ENCODE data around the gene PSMG4. TPM values are rescaled to one million over a fixed set of nuclear protein-coding genes. Genes with fewer than 3 reads are reported as not detected.
A peak's percentile ranks its signal among the peaks of the same experiment; 100 is the strongest.

PSMG4 gene
- polyA plus RNA-seq, 6 donors from 2014 or later, result 37.9 to 63.0 (median 51.5) TPM

DNA sequence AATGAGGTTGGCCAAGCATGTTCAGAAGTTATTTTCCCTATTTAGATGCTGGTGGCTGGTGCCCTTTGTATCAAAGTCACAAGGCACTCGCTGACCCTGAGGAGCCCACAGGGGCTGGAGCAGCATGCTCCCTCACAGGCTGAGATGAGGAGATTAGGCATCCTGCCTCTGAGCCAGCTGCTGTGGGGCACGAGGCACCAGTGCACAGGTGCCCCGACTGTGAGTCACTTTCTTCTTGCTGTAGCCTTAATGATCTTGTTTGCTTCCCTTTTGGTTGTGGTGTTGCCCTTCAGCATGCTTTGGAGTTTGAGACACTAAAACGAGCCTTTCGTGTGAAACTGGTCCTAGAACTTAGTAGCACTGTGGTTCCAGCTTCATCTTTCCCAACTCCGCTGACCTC, 4.3 kb downstream of the PSMG4 start:
- H3K27me3 Mint-ChIP-seq, result no peaks in the 10 kb centered on the region
- ATAC-seq (ENCODE audit: low read depth in 2 of 2), result no peak
- peaks cover 0 to 6% of the 10 kb centered on the region in 2 donors for H3K36me3 Mint-ChIP-seq
- H3K4me3 Mint-ChIP-seq, result peak overlapping the region in 3 of 8 donors; percentile 9 to 51 (median 21)
- no peak overlapping the region for H3K27ac Mint-ChIP-seq
- peaks cover 45 to 47% (median 47%) of the 10 kb centered on the region in 3 donors for H3K4me1 Mint-ChIP-seq
- DNase-seq, result no peak
- H3K9me3 Mint-ChIP-seq, result no peaks in the 10 kb centered on the region

DNA sequence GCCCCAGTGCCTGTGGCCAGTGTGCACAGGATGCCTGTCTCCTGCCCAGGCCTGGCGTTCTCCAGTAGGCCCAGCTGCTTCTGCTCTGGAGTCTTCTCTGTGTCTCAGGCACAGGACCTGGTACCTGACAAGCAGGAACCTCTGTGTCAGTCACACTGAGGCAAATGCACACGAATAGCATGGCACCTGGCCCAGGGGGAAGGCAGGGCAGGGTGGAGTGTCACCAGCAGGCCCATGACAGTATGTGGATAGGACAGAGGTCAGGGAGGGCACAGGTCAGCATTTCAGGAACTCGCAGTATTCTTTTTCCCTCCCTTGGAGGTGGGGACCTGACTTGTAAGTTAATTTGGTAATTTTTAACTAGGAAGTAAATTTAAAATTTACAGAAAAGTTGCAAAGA, 5.6 kb downstream of the PSMG4 start:
- no peaks in the 10 kb centered on the region for H3K9me3 Mint-ChIP-seq
- peaks cover 5 to 6% of the 10 kb centered on the region in 2 donors for H3K36me3 Mint-ChIP-seq
- H3K27ac Mint-ChIP-seq, result no peak overlapping the region
- H3K4me3 Mint-ChIP-seq, result peak overlapping the region in 1 of 8 donors; percentile 64
- DNase-seq, result no peak
- peaks cover 43 to 47% (median 46%) of the 10 kb centered on the region in 3 donors for H3K4me1 Mint-ChIP-seq
- no peaks in the 10 kb centered on the region for H3K27me3 Mint-ChIP-seq
- no peak for ATAC-seq (ENCODE audit: low read depth in 2 of 2)

DNA sequence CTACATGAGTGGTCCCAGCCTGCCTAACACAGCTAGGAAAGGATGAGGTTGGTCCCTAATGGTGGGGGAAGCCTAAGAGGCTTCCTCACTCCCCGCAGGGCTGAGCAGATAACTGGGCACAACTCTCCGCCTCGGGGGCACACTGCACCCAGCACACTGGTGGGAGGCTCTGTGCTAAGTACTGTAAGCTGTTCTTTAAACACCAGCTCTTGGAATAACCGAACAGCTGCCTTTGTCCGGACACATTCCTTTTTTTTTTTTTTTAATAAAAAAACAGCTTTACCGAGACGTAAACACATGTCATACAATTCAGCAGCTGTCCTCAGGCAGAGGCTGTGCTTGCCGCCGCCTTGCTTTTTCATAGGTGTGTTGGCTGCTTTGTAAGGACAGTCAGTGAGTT, 6.9 kb downstream of the PSMG4 start:
- peaks cover 33 to 45% (median 36%) of the 10 kb centered on the region in 3 donors for H3K4me1 Mint-ChIP-seq
- H3K36me3 Mint-ChIP-seq, result peaks cover 6 to 12% of the 10 kb centered on the region in 2 donors
- no peak overlapping the region for H3K27ac Mint-ChIP-seq
- ATAC-seq (ENCODE audit: low read depth in 2 of 2), result no peak
- DNase-seq, result no peak
- H3K4me3 Mint-ChIP-seq, result no peak overlapping the region
- no peaks in the 10 kb centered on the region for H3K27me3 Mint-ChIP-seq
- no peaks in the 10 kb centered on the region for H3K9me3 Mint-ChIP-seq

DNA sequence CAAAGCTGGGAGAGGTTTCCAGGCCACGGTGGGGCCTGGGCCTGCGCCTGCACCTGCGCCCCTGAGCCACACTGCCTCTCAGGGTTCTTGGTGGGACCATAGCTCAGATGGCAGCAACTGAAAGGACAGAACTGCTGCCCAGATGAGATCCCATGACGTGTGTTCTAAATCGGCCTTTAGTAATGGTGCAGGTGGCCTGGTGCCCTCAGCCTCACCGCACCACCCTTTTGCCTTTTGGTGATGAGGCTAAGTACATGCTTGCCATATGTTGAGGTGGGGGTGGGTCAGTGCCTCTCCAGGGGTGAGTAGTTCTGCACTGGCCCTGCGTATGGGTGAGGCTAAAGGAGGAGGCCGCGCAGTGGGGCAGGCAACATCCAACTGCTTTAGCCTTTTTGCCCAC, 7.4 kb downstream of the PSMG4 start:
- H3K27me3 Mint-ChIP-seq, result no peaks in the 10 kb centered on the region
- H3K36me3 Mint-ChIP-seq, result peaks cover 6 to 12% of the 10 kb centered on the region in 2 donors
- H3K9me3 Mint-ChIP-seq, result no peaks in the 10 kb centered on the region
- H3K27ac Mint-ChIP-seq, result no peak overlapping the region
- ATAC-seq (ENCODE audit: low read depth in 2 of 2), result no peak
- DNase-seq, result no peak
- H3K4me1 Mint-ChIP-seq, result peaks cover 28 to 40% (median 36%) of the 10 kb centered on the region in 3 donors
- H3K4me3 Mint-ChIP-seq, result no peak overlapping the region

DNA sequence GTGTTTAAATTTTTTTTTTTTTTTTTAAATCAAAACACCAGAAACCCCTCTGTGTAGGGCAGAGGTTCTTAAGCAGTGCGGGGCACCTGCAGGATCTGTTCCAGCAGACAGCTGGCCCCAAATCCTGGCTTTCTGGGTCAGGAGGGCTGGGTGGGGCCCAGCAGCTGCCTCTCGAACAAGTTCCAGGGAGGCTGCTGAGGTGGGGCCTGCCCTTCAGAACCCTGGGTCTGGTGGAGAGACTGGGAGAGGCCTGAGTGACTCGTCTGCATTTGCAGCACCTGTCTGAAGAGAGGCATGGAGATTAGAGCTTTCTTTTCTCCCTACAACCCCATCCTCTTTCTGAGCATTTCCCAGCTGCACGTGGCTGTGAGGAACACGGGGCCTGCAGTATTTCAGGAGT, 8.4 kb downstream of the PSMG4 start:
- Mint-ChIP-seq H3K9me3 (no peaks in the 10 kb centered on the region), H3K36me3 (peaks cover 12 to 13% of the 10 kb centered on the region in 2 donors), H3K4me3 (no peak overlapping the region), H3K4me1 (peaks cover 19 to 32% (median 31%) of the 10 kb centered on the region in 3 donors), H3K27me3 (no peaks in the 10 kb centered on the region), H3K27ac (no peak overlapping the region)
- DNase-seq, result no peak
- no peak for ATAC-seq (ENCODE audit: low read depth in 2 of 2)

DNA sequence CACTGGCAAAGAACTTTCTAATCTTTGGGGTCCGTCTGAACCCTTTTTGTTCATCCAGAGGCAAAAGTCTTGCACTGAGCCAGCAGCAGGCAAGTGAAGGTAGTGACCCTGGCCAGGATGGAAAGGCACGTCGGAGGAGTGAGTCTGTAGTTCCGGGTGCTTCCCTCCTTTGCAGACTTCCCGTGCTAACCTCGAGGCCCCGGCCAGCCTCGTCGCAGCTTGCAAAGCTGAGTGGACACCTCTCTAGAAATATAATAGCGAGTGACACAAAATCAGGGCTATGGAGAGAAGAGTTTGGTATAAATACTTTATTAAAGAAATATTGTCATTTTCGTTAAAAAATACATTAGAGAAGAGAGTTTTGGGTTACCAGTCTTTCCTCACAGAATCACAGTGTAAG, 9.9 kb downstream of the PSMG4 start:
- Mint-ChIP-seq H3K9me3 (no peaks in the 10 kb centered on the region), H3K27ac (peak overlapping the region in 1 of 6 donors; percentile 12), H3K36me3 (peaks cover 12 to 13% of the 10 kb centered on the region in 2 donors), H3K4me1 (peaks cover 7 to 24% (median 19%) of the 10 kb centered on the region in 3 donors), H3K4me3 (no peak overlapping the region), H3K27me3 (no peaks in the 10 kb centered on the region)
- no peak for DNase-seq
- no peak for ATAC-seq (ENCODE audit: low read depth in 2 of 2)

DNA sequence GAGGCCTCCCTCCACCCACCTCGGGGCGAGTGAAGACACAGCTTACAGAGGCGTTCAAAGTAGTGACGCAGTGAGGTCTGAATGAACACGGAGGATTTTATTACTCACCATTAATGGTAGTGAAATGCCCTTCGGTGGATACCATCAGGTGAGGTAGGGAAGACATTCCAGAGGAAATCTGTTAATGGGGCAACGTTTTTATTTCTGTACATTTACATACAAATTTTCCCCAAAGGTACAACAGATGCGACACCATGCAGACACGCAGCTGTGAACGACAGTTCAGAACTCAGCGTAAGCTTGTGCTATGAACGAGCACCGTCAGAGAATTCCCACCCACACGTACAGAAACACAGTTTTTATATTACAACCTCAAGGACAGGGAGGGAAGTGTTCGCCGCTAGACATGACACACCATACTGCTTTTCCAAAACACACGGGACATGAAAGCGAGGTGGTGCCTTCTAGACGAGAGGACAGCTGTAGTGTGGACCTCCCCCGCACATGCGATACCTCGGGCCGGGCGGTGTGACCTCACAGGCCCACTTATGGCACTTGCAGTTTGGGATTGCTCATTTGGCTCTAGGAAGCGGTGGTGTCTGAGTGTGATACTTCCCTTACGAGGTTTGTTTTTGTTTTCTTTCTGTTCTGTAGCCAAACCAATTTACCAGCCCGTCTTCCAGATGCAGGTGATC, 10.7 kb downstream of the PSMG4 start:
- peak overlapping the region in 1 of 6 donors; percentile 63 for H3K27ac Mint-ChIP-seq
- no peaks in the 10 kb centered on the region for H3K27me3 Mint-ChIP-seq
- ATAC-seq (ENCODE audit: low read depth in 2 of 2), result no peak
- no peak overlapping the region for H3K4me3 Mint-ChIP-seq
- DNase-seq, result no peak
- H3K36me3 Mint-ChIP-seq, result peaks cover 12 to 13% of the 10 kb centered on the region in 2 donors
- no peaks in the 10 kb centered on the region for H3K9me3 Mint-ChIP-seq
- peaks cover 6 to 25% (median 21%) of the 10 kb centered on the region in 3 donors for H3K4me1 Mint-ChIP-seq

DNA sequence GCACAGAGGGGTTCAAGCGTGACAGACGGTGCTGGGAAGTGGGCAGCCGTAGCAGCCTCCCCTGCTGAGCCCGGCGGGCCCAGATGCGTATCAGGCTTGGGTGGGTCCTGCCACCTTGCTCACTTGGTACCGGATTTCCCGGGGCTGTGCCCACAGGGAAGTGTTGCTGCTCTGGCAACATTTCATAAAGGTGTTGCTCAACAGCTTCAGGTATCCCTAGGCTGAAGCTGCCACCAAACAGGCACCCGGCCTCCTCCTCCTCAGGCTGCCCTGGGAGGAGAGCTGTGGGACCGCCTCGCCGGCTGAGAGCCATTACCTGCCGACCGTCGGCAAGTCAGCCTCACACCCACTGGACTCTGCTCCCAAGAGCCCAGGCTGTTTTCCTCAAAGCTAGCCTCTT, 11.5 kb downstream of the PSMG4 start:
- ATAC-seq (ENCODE audit: low read depth in 2 of 2) (no peak), DNase-seq (no peak)
- Mint-ChIP-seq H3K27me3 (no peaks in the 10 kb centered on the region), H3K9me3 (no peaks in the 10 kb centered on the region), H3K4me1 (peaks cover 3 to 25% (median 13%) of the 10 kb centered on the region in 3 donors), H3K27ac (no peak overlapping the region), H3K4me3 (no peak overlapping the region), H3K36me3 (peaks cover 12 to 13% of the 10 kb centered on the region in 2 donors)

DNA sequence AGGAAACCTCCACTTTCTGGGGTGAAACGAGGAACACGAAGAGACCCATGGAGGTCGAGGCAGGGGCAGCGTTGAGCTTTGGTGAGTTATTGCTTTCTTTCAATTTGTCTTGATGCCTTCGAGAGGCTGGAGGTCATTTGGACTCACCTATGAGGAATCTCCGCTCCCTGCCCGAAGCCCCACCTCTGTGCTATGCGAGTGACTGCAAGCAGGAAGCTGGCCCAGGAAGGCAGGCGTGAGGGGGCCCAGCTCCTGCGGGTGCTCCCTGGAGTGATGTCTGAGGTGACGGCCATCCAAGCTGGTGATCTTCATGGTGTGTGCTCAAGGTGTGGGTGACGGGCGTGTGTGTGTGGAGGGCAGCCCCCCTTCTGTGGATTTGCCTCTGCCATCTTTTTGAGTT, 13.0 kb downstream of the PSMG4 start:
- ATAC-seq (ENCODE audit: low read depth in 2 of 2), result no peak
- H3K4me3 Mint-ChIP-seq, result no peak overlapping the region
- H3K27ac Mint-ChIP-seq, result peak overlapping the region in 2 of 6 donors; percentile 16 to 60
- no peak for DNase-seq
- peaks cover 12 to 13% of the 10 kb centered on the region in 2 donors for H3K36me3 Mint-ChIP-seq
- no peaks in the 10 kb centered on the region for H3K9me3 Mint-ChIP-seq
- H3K27me3 Mint-ChIP-seq, result no peaks in the 10 kb centered on the region
- peaks cover 7 to 19% (median 12%) of the 10 kb centered on the region in 3 donors for H3K4me1 Mint-ChIP-seq

DNA sequence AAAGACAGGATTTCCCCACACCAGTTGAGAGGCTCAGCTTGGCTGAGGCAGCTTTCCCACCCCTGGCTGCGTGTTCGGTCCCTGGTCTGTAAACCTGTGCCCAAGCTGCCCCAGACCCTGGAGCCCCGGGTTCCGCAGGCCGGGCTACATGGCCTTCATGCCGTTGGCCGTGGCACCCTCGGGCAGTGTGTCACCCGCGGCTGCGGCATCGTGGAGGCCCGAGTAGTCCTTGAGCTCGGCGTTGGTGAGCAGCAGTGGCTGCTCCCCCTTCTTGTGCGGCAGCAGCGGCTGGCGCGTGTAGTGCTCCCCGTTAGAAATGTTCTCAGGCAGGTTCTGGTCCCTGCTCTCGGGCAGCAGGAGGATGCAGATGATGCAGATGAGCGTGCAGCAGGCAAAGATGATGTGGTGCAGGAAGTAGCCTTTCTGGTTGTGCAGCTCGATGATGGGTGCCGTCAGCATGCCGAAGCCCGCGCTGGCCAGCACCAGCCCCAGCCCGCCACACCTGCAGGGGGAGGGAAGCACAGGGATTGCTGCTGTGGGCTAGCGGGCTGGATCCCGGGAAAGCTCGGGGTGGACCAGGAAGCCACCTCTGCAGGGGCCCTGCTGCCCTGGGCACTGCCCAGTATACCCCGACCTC, 14.3 kb downstream of the PSMG4 start:
- Mint-ChIP-seq H3K4me1 (peaks cover 6 to 19% (median 8%) of the 10 kb centered on the region in 3 donors), H3K36me3 (peaks cover 7 to 12% of the 10 kb centered on the region in 2 donors), H3K9me3 (no peaks in the 10 kb centered on the region), H3K27ac (no peak overlapping the region), H3K27me3 (no peaks in the 10 kb centered on the region), H3K4me3 (no peak overlapping the region)
- DNase-seq (no peak), ATAC-seq (ENCODE audit: low read depth in 2 of 2) (no peak)

DNA sequence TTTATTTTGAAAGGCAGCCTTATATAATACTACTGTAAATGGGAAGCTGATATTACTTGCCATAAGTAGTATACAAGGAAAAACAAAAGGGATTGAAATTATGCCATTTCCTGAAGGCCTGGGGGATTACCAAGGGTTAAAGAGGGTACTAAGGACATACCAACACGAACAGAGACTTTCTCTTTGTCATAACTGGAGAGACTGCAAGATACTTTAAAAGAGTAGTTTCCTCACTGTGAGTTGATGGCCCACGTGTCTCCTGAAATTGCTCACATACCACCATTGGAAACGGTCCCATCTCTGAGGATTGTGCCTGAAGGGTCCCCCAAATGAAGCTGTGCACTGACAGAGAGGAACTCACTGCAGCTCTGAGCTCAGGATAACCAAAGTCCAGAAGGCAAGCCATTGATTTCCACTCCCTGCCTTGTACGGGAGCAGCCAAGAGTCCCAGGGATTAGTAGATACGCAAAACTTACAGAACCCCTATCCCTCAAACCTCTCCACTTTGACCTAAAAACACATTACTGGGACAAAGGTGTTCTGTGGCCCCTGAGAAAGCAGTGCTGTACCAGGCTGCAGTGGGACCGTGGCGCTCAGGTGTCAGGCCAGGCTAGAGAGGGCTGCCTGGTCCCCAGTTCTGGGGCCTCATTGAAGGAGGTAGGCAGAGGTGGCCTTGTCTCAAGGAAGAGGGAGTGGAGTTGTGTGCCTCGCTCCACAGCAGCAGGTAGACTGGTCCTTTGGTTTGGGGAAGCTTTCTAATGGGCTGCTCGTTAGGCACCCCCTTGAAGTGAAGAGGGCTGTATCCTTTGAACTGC, 15.2 kb downstream of the PSMG4 start:
- peaks cover 6 to 11% of the 10 kb centered on the region in 2 donors for H3K36me3 Mint-ChIP-seq

DNA sequence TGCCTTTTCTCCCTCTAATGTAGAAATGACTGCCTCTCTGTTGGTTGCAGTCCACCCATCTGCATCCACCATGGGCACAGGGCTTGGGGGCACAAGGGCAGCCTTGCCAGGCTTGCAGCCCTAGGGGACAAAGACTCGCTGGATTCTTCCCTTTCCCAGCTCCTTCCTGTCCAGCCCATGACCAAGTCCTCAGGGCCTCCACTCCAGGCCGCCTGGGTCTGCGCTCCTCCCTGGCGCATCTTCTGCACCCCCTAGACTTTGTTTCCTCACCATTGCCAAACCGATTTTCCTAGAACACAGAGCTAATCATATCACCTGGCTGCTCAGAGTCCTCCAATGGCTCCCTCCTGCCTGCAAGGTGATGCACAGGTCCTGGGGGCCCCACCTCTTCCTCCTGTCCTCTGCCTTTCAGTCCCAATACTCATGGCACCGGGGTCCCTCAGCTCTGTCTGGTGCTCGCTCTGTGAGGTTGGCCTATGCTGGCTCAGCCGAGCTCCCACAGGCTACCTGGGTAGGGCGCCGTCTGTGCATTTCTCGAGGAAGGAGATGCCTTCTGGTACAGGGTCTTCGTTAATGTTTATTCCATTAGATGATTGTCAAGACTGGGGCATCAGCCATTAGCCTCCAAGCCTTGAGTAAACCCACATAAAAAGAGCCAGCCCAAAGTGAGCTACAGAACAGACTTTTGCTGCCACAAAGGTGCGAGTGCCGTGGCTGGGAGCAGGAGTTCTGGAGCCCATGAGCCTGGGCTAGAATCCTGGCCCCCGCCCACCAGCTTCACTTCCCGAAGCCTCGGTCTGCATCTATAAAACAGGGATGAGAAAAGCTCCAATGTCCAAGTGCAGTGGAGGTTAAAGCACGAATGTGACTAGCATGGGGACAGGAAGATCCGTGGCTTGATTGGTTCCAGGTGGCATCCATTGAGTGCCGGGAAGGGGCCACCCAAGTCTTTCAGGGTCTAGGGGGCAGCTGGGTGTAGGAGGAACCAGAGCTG, 17.7 kb downstream of the PSMG4 start:
- H3K27ac Mint-ChIP-seq, result no peak overlapping the region
- no peaks in the 10 kb centered on the region for H3K9me3 Mint-ChIP-seq
- H3K4me3 Mint-ChIP-seq, result no peak overlapping the region

More for the DNA sequence above, 15.2 kb downstream of the PSMG4 start:
- Mint-ChIP-seq H3K27ac (peak overlapping the region in 2 of 6 donors; percentile 15 to 47), H3K4me1 (peaks cover 6 to 19% (median 6%) of the 10 kb centered on the region in 3 donors), H3K9me3 (no peaks in the 10 kb centered on the region), H3K27me3 (no peaks in the 10 kb centered on the region), H3K4me3 (no peak overlapping the region)
- ATAC-seq (ENCODE audit: low read depth in 2 of 2) (no peak), DNase-seq (no peak)

More for the DNA sequence above, 17.7 kb downstream of the PSMG4 start:
- Mint-ChIP-seq H3K36me3 (peaks cover 0 to 6% of the 10 kb centered on the region in 2 donors), H3K27me3 (no peaks in the 10 kb centered on the region), H3K4me1 (peaks cover 0 to 13% (median 8%) of the 10 kb centered on the region in 3 donors)
- ATAC-seq (ENCODE audit: low read depth in 2 of 2) (no peak), DNase-seq (no peak)

All from naive B cell (primary cell).